Body of pancreas (tissue), 4 donors: ENCODE results near the gene C4BPB. TPM values are rescaled to one million over a fixed set of nuclear protein-coding genes. Genes with fewer than 3 reads are reported as not detected.

ENCODE experiments used
- ATAC-seq: fragments of 150-250 bp; one replicate; pipeline ENCODE4 v1.9.1; 2016
- DNase-seq, 4 donors: peaks; one replicate each; pipeline ENCODE4 v3.0.0-alpha.2; 2019
- H3K27ac ChIP-seq, 4 donors: fragments of 200-600 bp; sonication (generic); 1 replicate in 3 of 4; 2 replicates in 1 of 4; pipeline versions ENCODE4 v1.5.1 to v1.6.1; 2016 to 2019; ENCODE audit warnings: mild to moderate bottlenecking in 1 of 4, mixed read lengths in 1 of 4, moderate library complexity in 1 of 4
- H3K27me3 ChIP-seq, 2 donors: fragments of 200-600 bp; sonication (generic); one replicate each; pipeline ENCODE4 v1.6.0; 2016; ENCODE audit warnings: mild to moderate bottlenecking in 1 of 2
- H3K36me3 ChIP-seq, 2 donors: fragments of 200-600 bp; sonication (generic); replicated peaks in 1 of 2; 2 replicates each; pipeline ENCODE4 v1.5.1; 2016; ENCODE audit warnings: low read depth in 2 of 2; ENCODE audit not compliant: insufficient read depth in 1 of 2
- H3K4me1 ChIP-seq: fragments of 200-600 bp; sonication (generic); one replicate; pipeline ENCODE4 v1.6.0; 2016
- H3K4me3 ChIP-seq, 2 donors: fragments of 200-600 bp; sonication (generic); 1 replicate in 1 of 2; 2 replicates in 1 of 2; pipeline ENCODE4 v1.5.1; 2016 to 2019
- H3K9me3 ChIP-seq, 3 donors: fragments of 200-600 bp; sonication (generic); 1 replicate in 2 of 3; 2 replicates in 1 of 3; pipeline ENCODE4 v1.5.1; 2016
- POLR2A ChIP-seq, 3 donors: fragments of 450-650 bp; IDR thresholded peaks; one replicate each; pipeline ENCODE4 v1.6.1; 2016; ENCODE audit warnings: antibody characterized with exemption in 3 of 3, mild to moderate bottlenecking in 2 of 3
- WGBS, 2 donors: methylation state at CpG; one replicate each; pipeline ENCODE4 v1.1.5; 2017; 5-methylcytosine and 5-hydroxymethylcytosine counted together
- intact Hi-C: fragments of 100-400 bp; cut with DNase I; formaldehyde crosslinking; loops from one replicate; pipeline ENCODE4 v1.15.1; 2023
- total RNA-seq, 2 donors: library from RNA; depleted of rRNA; stranded (reverse); fragments of >200 nt; gene quantifications; one replicate each; pipeline ENCODE4 v1.1.0, GENCODE V29; 2016
- TF ChIP-seq, protein P1 (sequence below), 7 experiments: fragments of 450-650 bp in 4 of 7; fragments of 200-600 bp in 3 of 7; sonication (generic) in 3 of 7; IDR thresholded peaks; one replicate each; pipeline ENCODE4 v1.5.1; 2016 to 2019; ENCODE audit warnings: antibody characterized with exemption in 7 of 7

The C4BPB gene
- total RNA-seq, 2 donors from 2014 or later: 11.9 TPM; not detected in 1

DNA sequence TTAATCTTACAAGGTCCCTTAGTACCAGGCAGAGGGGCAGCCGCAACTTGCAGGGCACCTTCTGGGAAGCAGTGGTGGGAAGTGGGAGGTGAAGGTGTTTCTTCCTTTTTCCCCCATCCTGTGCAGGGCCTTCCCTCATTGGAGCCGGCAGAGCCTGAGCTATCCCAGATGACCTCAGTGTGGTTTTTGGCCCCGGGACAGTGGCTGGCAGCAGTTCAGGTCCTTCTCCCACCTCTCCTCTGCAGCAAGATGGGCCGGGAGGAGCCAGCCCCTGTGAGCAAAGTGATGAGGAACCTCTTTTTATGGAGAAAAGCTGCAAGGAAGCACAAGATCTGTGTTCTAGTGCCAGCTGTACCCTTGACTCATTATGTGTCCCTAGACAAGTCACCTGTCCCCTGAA, 28.8 kb upstream of the C4BPB start:
- intact Hi-C loops: no loop called here
- TF ChIP-seq, protein P1, sequence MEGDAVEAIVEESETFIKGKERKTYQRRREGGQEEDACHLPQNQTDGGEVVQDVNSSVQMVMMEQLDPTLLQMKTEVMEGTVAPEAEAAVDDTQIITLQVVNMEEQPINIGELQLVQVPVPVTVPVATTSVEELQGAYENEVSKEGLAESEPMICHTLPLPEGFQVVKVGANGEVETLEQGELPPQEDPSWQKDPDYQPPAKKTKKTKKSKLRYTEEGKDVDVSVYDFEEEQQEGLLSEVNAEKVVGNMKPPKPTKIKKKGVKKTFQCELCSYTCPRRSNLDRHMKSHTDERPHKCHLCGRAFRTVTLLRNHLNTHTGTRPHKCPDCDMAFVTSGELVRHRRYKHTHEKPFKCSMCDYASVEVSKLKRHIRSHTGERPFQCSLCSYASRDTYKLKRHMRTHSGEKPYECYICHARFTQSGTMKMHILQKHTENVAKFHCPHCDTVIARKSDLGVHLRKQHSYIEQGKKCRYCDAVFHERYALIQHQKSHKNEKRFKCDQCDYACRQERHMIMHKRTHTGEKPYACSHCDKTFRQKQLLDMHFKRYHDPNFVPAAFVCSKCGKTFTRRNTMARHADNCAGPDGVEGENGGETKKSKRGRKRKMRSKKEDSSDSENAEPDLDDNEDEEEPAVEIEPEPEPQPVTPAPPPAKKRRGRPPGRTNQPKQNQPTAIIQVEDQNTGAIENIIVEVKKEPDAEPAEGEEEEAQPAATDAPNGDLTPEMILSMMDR (IDR thresholded peaks at IDR 0.05): no peak
- no peak for TF ChIP-seq POLR2A (IDR thresholded peaks at IDR 0.05)
- H3K4me1 ChIP-seq: peaks cover 5% of the 10 kb centered on the region

DNA sequence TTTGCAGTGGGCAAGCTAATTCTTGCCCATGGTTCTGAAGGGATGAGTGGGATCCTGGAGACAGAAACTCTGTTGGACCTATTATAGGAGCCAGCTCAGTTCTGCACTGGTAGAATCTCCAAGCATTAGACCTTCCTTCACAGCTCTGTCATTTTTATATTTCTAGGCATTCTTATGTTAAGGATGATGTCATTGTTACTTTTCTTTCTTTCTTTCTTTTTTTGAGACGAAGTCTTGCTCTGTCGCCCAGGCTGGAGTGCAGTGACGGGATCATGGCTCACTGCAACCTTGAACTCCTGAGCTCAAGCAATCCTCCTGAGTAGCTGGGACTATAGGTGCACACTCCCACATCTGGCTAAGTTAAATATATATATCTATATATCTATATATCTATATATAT, 28.1 kb upstream of the C4BPB start:
- H3K4me3 ChIP-seq: no peak overlapping the region
- intact Hi-C loops: no loop called here
- H3K36me3 ChIP-seq: peaks cover 0 to 6% of the 10 kb centered on the region in 2 donors
- peaks cover 5% of the 10 kb centered on the region for H3K4me1 ChIP-seq
- 54 to 71% methylated on average over 3 of the region's 3 CpGs for WGBS, 2 donors
- H3K27me3 ChIP-seq: no peaks in the 10 kb centered on the region
- ATAC-seq: no peak
- H3K27ac ChIP-seq: no peak overlapping the region
- no peak for TF ChIP-seq POLR2A (IDR thresholded peaks at IDR 0.05)
- TF ChIP-seq, protein P1 (IDR thresholded peaks at IDR 0.05): no peak
- H3K9me3 ChIP-seq: no peaks in the 10 kb centered on the region
- DNase-seq: no peak

More for the DNA sequence above, 28.8 kb upstream of the C4BPB start:
- H3K4me3 ChIP-seq: no peak overlapping the region
- peaks cover 0 to 6% of the 10 kb centered on the region in 2 donors for H3K36me3 ChIP-seq
- ATAC-seq (no peak), DNase-seq (no peak)
- H3K9me3 ChIP-seq: no peaks in the 10 kb centered on the region
- 65 to 77% methylated on average over 4 of the region's 4 CpGs for WGBS, 2 donors
- H3K27ac ChIP-seq: peak overlapping the region in 1 of 4 donors; percentile 11
- H3K27me3 ChIP-seq: no peaks in the 10 kb centered on the region

DNA sequence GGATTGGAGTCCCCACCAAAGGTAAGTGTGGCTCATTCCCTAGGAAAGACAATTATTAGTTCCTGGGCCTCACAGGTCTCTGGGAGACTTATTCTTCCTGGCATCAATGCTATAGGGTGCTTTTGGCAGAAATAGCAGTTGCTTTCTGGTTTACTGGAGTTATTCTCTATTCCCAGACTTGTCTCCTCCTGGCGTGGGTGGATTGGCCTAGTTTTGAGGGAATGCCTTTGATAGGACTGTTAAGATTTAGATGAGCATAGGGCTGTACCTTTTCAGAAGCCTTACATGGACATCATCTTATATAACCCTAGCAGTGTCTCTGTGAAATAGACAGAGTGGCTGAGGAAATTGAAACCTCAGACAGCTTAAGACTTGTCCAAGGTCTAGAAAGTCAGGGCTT, 26.6 kb upstream of the C4BPB start:
- H3K27ac ChIP-seq: no peak overlapping the region
- intact Hi-C loops: no loop called here
- 64 to 86% methylated on average over 1 of the region's 1 CpG for WGBS, 2 donors
- no peak for ATAC-seq
- no peak for DNase-seq
- peaks cover 0 to 6% of the 10 kb centered on the region in 2 donors for H3K36me3 ChIP-seq
- H3K4me3 ChIP-seq: no peak overlapping the region
- TF ChIP-seq, protein P1 (IDR thresholded peaks at IDR 0.05): no peak
- TF ChIP-seq POLR2A (IDR thresholded peaks at IDR 0.05): no peak
- H3K4me1 ChIP-seq: peaks cover 5% of the 10 kb centered on the region
- no peaks in the 10 kb centered on the region for H3K9me3 ChIP-seq
- no peaks in the 10 kb centered on the region for H3K27me3 ChIP-seq

DNA sequence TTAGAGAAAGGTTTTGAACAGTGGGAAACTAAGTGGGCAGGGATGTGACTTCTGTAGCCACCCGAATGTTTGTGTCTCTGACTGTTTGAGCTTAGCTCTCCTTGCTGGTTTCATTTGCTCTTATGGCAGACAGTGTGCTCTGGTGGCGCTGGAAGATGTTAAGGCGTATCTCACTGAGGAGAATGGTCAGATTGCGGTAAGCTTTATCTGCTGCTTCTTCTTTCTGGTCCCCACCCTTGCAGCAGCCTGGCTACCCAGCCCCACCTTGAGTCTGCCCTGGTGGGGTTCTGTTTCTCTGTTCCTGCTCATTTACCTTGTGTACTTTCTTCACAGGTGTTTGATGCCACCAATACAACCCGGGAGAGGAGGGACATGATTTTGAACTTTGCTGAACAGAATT, 25.6 kb upstream of the C4BPB start:
- no peak for TF ChIP-seq POLR2A (IDR thresholded peaks at IDR 0.05)
- TF ChIP-seq, protein P1 (IDR thresholded peaks at IDR 0.05): no peak
- peaks cover 0 to 10% of the 10 kb centered on the region in 2 donors for H3K36me3 ChIP-seq
- no peak overlapping the region for H3K4me3 ChIP-seq
- DNase-seq: no peak
- H3K27ac ChIP-seq: no peak overlapping the region
- WGBS, 2 donors: 89 to 92% methylated on average over 5 of the region's 5 CpGs
- no peaks in the 10 kb centered on the region for H3K9me3 ChIP-seq
- intact Hi-C loops: no loop called here
- H3K4me1 ChIP-seq: peaks cover 5% of the 10 kb centered on the region
- H3K27me3 ChIP-seq: no peaks in the 10 kb centered on the region
- ATAC-seq: no peak

DNA sequence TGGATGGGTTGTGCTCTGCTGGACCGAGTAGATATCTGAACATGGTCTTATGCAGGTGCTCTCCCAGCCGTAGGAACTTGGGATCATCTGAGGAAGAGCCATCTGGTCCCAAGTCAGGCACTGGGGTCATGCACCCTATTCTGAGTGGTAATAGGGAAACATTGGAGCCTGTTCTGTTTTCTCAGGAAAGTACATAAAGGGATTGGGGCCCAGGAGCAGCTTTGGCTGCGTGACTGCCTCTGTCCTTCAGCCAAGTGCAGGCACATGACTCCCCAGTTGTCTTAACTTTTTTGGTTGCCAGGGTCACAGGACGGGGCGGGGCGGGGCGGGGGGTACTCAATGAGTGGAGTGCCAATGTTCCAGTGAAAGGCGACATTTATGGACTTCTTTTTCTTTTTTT, 24.1 kb upstream of the C4BPB start:
- H3K27ac ChIP-seq: peak overlapping the region in 1 of 4 donors; percentile 23
- DNase-seq (peak; percentile 27 to 75 (median 63)), ATAC-seq (peak; percentile 88)
- WGBS, 2 donors: 50 to 61% methylated on average over 8 of the region's 8 CpGs
- peaks cover 0 to 17% of the 10 kb centered on the region in 2 donors for H3K36me3 ChIP-seq
- H3K27me3 ChIP-seq: no peaks in the 10 kb centered on the region
- peaks cover 5% of the 10 kb centered on the region for H3K4me1 ChIP-seq
- no peak for TF ChIP-seq POLR2A (IDR thresholded peaks at IDR 0.05)
- TF ChIP-seq, protein P1 (IDR thresholded peaks at IDR 0.05): no peak
- no peak overlapping the region for H3K4me3 ChIP-seq
- intact Hi-C loops: no loop called here
- no peaks in the 10 kb centered on the region for H3K9me3 ChIP-seq
